Astrocyte of the cerebellum (primary cell): ENCODE measurements around the gene MSX1.
A peak's percentile ranks its signal among the peaks of the same experiment; 100 is the strongest.

Source experiments
- DNase-seq: peaks from one replicate; pipeline ENCODE4 v3.0.0-alpha.2; 2011; ENCODE audit warnings: low read depth
- H3K4me3 ChIP-seq: 2 replicates; pipeline ENCODE4 v1.5.1; 2011; ENCODE audit warnings: mild to moderate bottlenecking, low read depth, low read length, moderate library complexity
- in situ Hi-C: cut with HindIII; loops from 2 replicates; pipeline ENCODE4 v1.10.0; 2017; ENCODE audit warnings: low sequenced_read_pairs
- TF ChIP-seq, protein P1 (sequence below): IDR thresholded peaks from 2 replicates; pipeline ENCODE4 v1.5.1; 2012; ENCODE audit warnings: low read length, low read depth, moderate library complexity, mild to moderate bottlenecking; ENCODE audit errors: missing control alignments

The MSX1 gene

DNA sequence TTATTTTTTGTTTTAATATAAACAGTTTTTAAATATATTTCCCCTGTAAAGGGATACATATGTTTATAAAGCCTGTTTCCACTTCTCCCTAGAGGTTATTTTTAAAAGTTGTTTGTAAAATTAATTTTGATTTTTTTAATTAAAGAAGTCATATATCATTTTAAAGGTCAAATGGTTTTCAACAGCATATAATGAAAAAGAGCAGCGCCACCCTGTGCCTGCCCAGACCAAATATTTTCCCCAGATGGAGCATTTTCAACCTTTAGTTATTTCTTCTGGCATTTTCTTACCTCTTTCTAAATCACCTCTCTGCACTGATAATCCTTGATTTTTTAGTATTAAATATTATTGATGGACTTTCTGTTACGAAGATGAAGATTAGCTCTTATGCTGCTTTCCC lies 21.0 kb downstream of the MSX1 start:
- in situ Hi-C loops = no loop called here
- DNase-seq = no peak
- TF ChIP-seq, protein P1, sequence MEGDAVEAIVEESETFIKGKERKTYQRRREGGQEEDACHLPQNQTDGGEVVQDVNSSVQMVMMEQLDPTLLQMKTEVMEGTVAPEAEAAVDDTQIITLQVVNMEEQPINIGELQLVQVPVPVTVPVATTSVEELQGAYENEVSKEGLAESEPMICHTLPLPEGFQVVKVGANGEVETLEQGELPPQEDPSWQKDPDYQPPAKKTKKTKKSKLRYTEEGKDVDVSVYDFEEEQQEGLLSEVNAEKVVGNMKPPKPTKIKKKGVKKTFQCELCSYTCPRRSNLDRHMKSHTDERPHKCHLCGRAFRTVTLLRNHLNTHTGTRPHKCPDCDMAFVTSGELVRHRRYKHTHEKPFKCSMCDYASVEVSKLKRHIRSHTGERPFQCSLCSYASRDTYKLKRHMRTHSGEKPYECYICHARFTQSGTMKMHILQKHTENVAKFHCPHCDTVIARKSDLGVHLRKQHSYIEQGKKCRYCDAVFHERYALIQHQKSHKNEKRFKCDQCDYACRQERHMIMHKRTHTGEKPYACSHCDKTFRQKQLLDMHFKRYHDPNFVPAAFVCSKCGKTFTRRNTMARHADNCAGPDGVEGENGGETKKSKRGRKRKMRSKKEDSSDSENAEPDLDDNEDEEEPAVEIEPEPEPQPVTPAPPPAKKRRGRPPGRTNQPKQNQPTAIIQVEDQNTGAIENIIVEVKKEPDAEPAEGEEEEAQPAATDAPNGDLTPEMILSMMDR = peak; percentile 51
- no peak overlapping the region for H3K4me3 ChIP-seq

DNA sequence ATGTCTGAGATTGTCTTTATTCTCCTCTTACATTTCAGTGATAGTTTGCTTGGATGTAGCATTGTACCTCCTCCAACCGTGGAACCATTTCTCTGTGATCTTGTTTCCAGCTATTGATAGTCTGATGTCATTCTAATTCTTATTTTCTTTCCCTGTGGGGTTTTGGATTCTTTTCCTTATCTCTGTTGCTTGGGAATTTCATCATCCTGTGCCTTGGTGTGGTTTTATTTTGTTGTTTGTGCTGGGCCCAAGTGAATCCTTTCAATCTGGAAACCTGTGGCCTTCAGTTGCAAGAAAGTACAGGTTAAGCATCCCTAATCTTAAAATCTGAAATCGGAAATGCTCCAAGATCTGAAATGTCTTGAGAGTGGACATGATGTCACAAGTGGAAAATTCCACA lies 22.0 kb downstream of the MSX1 start:
- TF ChIP-seq, protein P1 = no peak
- no peak for DNase-seq
- in situ Hi-C loops = no loop called here
- no peak overlapping the region for H3K4me3 ChIP-seq

DNA sequence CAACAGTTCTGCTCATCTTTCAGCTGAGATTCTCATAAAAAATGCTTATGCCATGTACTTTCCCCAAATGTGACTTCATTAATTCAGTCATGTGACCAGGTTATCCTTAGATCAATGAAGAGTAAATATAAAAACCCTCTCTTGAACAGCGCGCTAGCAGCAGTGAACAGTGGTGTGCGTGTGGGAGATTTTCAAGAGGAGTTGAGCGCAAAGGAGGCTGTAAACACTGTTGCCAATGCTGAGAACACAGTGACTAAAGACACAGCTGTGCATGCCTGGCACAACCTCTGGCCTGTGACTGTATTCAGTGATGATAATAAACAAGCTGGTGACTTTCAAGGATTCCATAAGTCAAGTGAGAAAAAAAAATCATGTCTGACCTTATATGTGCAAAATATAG lies 25.1 kb downstream of the MSX1 start:
- H3K4me3 ChIP-seq = no peak overlapping the region
- DNase-seq = no peak
- TF ChIP-seq, protein P1 = no peak
- in situ Hi-C loops = no loop called here

DNA sequence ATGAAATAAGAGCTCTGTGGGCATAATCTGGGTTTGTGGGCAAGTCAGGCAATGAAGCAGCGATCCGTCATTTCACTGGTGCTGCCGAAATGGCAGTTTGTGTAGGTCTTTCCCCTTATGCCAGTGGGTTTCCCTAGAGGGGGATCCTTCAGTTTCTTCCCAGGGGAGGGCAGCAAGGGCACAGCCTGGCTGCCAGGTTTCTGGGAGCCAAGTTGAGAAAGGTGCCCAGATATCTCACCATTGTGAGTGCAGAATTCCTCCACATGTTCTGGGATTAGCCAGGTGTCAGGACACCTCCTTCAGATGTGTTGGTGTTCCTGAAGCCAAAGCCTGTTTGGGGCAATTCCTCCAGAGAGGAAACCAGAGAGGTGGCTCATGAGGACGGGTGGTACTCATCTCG lies 28.0 kb downstream of the MSX1 start:
- no peak overlapping the region for H3K4me3 ChIP-seq
- TF ChIP-seq, protein P1 = no peak
- in situ Hi-C loops = no loop called here
- DNase-seq = no peak

DNA sequence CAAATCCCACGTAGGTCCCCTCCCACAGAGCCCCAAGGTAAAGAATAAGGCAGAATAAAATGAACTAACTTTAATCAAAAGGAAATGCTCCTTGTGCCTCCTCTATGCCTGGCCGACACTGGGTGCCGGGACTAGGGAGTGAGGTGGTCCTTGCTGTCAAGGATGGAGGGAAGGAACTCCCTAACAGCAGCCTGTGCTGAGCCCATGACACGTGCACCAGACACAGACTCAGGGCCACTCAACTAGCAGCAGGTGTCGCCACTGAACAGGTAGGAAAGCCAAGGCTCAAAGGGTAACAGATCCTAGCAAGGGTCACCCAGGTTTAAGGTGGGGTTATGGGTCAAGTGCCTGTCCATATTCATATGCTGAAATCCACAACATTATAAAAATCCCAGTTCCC lies 29.2 kb downstream of the MSX1 start:
- no peak for DNase-seq
- TF ChIP-seq, protein P1 = no peak
- no peak overlapping the region for H3K4me3 ChIP-seq
- in situ Hi-C loops = no loop called here

DNA sequence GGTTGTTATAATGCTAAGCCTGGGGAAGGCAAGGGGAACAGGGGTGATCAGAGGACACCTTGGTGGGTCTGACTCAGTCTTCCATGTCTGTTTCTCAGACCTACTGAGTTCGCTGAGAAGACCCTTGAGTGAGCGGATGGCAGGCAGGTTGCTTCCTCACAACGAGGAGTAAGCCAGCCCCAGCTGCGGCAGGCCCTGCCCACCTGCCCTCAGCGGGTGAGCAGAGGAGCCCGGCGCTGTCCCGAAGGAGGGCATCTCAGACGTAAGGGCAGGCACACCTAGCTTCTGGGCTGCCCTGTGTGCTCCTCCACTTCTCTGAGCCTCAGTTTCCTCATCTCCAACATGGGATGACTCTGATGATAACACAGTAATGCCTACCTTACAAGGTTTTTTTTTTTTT lies 30.3 kb downstream of the MSX1 start:
- no peak overlapping the region for H3K4me3 ChIP-seq
- DNase-seq = no peak
- TF ChIP-seq, protein P1 = no peak
- in situ Hi-C loops = no loop called here
